Neuronal stem cell (in vitro differentiated cells): ENCODE measurements around the gene KIF24.
A peak's percentile ranks its signal among the peaks of the same experiment; 100 is the strongest.

Experiments
- DNase-seq: peaks from one replicate; pipeline ENCODE4 v3.0.0-alpha.2; 2013; ENCODE audit warnings: low spot score
- H2AFZ ChIP-seq: one replicate; pipeline ENCODE4 v1.6.1; 2013; ENCODE audit warnings: mild to moderate bottlenecking, low read length, inconsistent platforms
- H2AK5ac ChIP-seq: 2 replicates; pipeline ENCODE4 v1.6.1; 2013; ENCODE audit warnings: low read depth, mild to moderate bottlenecking, inconsistent platforms, low read length, moderate library complexity, mixed read lengths
- H2BK120ac ChIP-seq: 2 replicates; pipeline ENCODE4 v1.6.1; 2013; ENCODE audit warnings: low read depth, mild to moderate bottlenecking, inconsistent platforms, low read length, moderate library complexity, mixed read lengths
- H2BK12ac ChIP-seq: one replicate; pipeline ENCODE4 v1.6.1; 2013; ENCODE audit warnings: low read length, inconsistent platforms
- H2BK15ac ChIP-seq: 2 replicates; pipeline ENCODE4 v1.6.1; 2013; ENCODE audit warnings: mild to moderate bottlenecking, low read length, inconsistent platforms, mixed read lengths
- H2BK5ac ChIP-seq: one replicate; pipeline ENCODE4 v1.6.1; 2013; ENCODE audit warnings: inconsistent platforms, mild to moderate bottlenecking, low read length, moderate library complexity
- H3K14ac ChIP-seq: one replicate; pipeline ENCODE4 v1.6.1; 2013; ENCODE audit warnings: low read length, inconsistent platforms
- H3K18ac ChIP-seq: 2 replicates; pipeline ENCODE4 v1.6.1; 2013; ENCODE audit warnings: low read length, inconsistent platforms
- H3K23ac ChIP-seq: 2 replicates; pipeline ENCODE4 v1.6.1; 2013; ENCODE audit warnings: low read depth, mild to moderate bottlenecking, mixed read lengths, low read length, inconsistent platforms; ENCODE audit not compliant: poor library complexity
- H3K27ac ChIP-seq: replicated peaks from 3 replicates; pipeline ENCODE4 v1.5.1; 2013; ENCODE audit warnings: low read length, inconsistent platforms
- H3K27me3 ChIP-seq, 3 experiments: 2 replicates each; pipeline ENCODE4 v1.6.1; 2013; ENCODE audit warnings: low read length in 3 of 3, mild to moderate bottlenecking in 2 of 3, inconsistent platforms in 1 of 3, low read depth in 1 of 3, mixed read lengths in 1 of 3, moderate library complexity in 1 of 3; ENCODE audit not compliant: control insufficient read depth in 3 of 3, insufficient read depth in 3 of 3
- H3K36me3 ChIP-seq, 2 donors: replicated peaks in 1 of 2; 2 replicates each; pipeline ENCODE4 v1.6.1; 2013; ENCODE audit warnings: low read length in 2 of 2; ENCODE audit not compliant: control insufficient read depth in 2 of 2, insufficient read depth in 2 of 2
- H3K4ac ChIP-seq: 2 replicates; pipeline ENCODE4 v1.6.1; 2013; ENCODE audit warnings: inconsistent platforms, mild to moderate bottlenecking, low read length, moderate library complexity
- H3K4me1 ChIP-seq, 2 donors: 1 replicate in 1 of 2; 2 replicates in 1 of 2; pipeline ENCODE4 v1.6.1; 2013; ENCODE audit warnings: low read length in 2 of 2, low read depth in 1 of 2; ENCODE audit not compliant: control insufficient read depth in 2 of 2, insufficient read depth in 1 of 2
- H3K4me2 ChIP-seq: one replicate; pipeline ENCODE4 v1.6.1; 2013; ENCODE audit warnings: mild to moderate bottlenecking, low read length, inconsistent platforms; ENCODE audit not compliant: insufficient read depth, poor library complexity, severe bottlenecking
- H3K4me3 ChIP-seq, 2 donors: 2 replicates each; pipeline ENCODE4 v1.5.1; 2013; ENCODE audit warnings: low read length in 2 of 2, mild to moderate bottlenecking in 2 of 2, inconsistent platforms in 1 of 2, moderate library complexity in 1 of 2
- H3K79me1 ChIP-seq: one replicate; pipeline ENCODE4 v1.6.1; 2013; ENCODE audit warnings: low read depth, mild to moderate bottlenecking, inconsistent platforms, low read length, moderate library complexity
- H3K9ac ChIP-seq: one replicate; pipeline ENCODE4 v1.6.1; 2013; ENCODE audit warnings: mild to moderate bottlenecking, low read depth, low read length, inconsistent platforms; ENCODE audit not compliant: poor library complexity
- H3K9me3 ChIP-seq, 2 donors: replicated peaks in 1 of 2; 2 replicates each; pipeline versions ENCODE3 to v1.6.1; 2013; ENCODE audit warnings: low read length in 2 of 2, mild to moderate bottlenecking in 2 of 2, inconsistent platforms in 1 of 2, low read depth in 1 of 2, mixed read lengths in 1 of 2, moderate library complexity in 1 of 2; ENCODE audit not compliant: control insufficient read depth in 2 of 2, insufficient read depth in 1 of 2
- H4K8ac ChIP-seq: one replicate; pipeline ENCODE4 v1.6.1; 2013; ENCODE audit warnings: low read depth, mild to moderate bottlenecking, inconsistent platforms, low read length, moderate library complexity
- H4K91ac ChIP-seq: one replicate; pipeline ENCODE4 v1.6.1; 2013; ENCODE audit warnings: low read length, low read depth, mild to moderate bottlenecking, inconsistent platforms; ENCODE audit not compliant: poor library complexity
- WGBS, 2 donors: extraction: QIAGEN DNeasy Blood & Tissue Kit; methylation state at CpG; one replicate each; pipeline ENCODE4 v1.1.7; 2013; ENCODE audit warnings: missing lambda C conversion rate in 2 of 2, mixed read lengths in 1 of 2; ENCODE audit not compliant: insufficient read length in 2 of 2, insufficient replicate concordance in 1 of 2; ENCODE audit errors: extremely low coverage in 2 of 2; 5-methylcytosine and 5-hydroxymethylcytosine counted together

The KIF24 gene

GRCh38 chr9:34376596-34377403, 47.7 kb upstream of the KIF24 start, which contains the start of gene MYORG:
TSS of gene MYORG (minus strand) at chr9:34376898. CDS start at chr9:34372943, 3,955 bp downstream.
- Histone ChIP-seq H2BK15ac (no peak within 1 kb of the TSS), H3K23ac (peak within 1 kb of the TSS; percentile 70), H3K9me3 (peaks cover under 1% of the 10 kb centered on the region in 2 donors), H3K36me3 (no peaks in the 10 kb centered on the region), H4K91ac (no peak within 1 kb of the TSS), H2BK120ac (no peak within 1 kb of the TSS), H3K27ac (no peak within 1 kb of the TSS), H4K8ac (no peak within 1 kb of the TSS), H3K14ac (no peak within 1 kb of the TSS), H3K4me1 (peaks cover 15 to 20% of the 10 kb centered on the region in 2 donors), H3K9ac (peak within 1 kb of the TSS; percentile 53), H2BK5ac (no peak within 1 kb of the TSS), H3K27me3 (peaks cover 7 to 62% (median 38%) of the 10 kb centered on the region in 3 experiments), H3K4me3 (peak within 1 kb of the TSS; percentile 57 to 81), H3K18ac (peak within 1 kb of the TSS; percentile 58), H3K4ac (no peak within 1 kb of the TSS), H2AFZ (peak within 1 kb of the TSS; percentile 96), H2AK5ac (peak within 1 kb of the TSS; percentile 44), H3K4me2 (peak within 1 kb of the TSS; percentile 95), H2BK12ac (no peak within 1 kb of the TSS), H3K79me1 (no peaks in the 10 kb centered on the region)
- DNase-seq = peak; percentile 76
- WGBS, 2 donors = no CpG with 5 or more reads among the region's 54 CpGs

DNA sequence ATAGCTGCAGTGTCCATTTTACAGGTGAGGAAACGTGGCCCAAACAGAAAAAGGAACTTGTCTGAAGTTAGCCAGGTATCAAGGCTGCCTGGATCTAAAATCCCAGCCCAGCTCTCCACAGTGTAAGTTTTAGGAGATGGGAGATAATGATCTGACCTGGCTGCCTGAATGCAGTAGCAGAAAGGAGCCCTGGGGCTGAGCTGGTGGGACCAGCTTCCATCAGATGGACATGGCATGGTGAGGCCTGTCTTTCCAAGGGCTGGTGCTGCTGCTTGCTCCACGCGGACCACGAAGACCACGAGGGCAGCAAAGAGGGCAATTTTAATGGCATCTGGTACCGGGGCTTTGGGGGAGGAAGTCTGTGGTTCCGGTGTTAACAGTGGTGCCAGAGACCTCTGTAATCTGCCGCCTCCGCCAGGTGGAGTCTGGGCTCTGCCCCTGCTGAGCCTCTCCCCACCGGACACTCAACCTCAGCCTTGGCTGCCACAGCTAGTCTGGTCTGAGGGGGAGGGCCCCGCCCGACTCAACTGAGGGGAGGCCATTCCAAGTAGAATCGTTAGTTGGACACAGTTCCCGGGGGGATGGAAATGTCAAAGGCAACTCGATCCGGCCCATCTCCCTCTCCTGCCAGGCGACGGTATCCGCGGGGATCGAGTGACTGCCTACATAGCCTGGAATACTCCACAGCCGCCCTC, 47.0 kb upstream of the KIF24 start:
- peak; percentile 17 for DNase-seq
- H3K18ac ChIP-seq = peak overlapping the region; percentile 58
- no peak overlapping the region for H3K4ac ChIP-seq
- no peak overlapping the region for H4K91ac ChIP-seq
- peak overlapping the region; percentile 53 for H3K9ac ChIP-seq
- H2AK5ac ChIP-seq = peak overlapping the region; percentile 44
- H3K9me3 ChIP-seq = peaks cover 4 to 8% of the 10 kb centered on the region in 2 donors
- H2AFZ ChIP-seq = peak overlapping the region; percentile 96
- H3K4me1 ChIP-seq = peaks cover 13 to 15% of the 10 kb centered on the region in 2 donors
- peak overlapping the region; percentile 95 for H3K4me2 ChIP-seq
- peak overlapping the region; percentile 57 to 81 for H3K4me3 ChIP-seq
- no peak overlapping the region for H2BK5ac ChIP-seq
- H3K79me1 ChIP-seq = no peaks in the 10 kb centered on the region
- H3K36me3 ChIP-seq = peaks cover 0 to 6% of the 10 kb centered on the region in 2 donors
- H3K27me3 ChIP-seq = peaks cover 5 to 54% (median 30%) of the 10 kb centered on the region in 3 experiments
- H3K27ac ChIP-seq = no peak overlapping the region
- no CpG with 5 or more reads among the region's 22 CpGs for WGBS, 2 donors
- H3K14ac ChIP-seq = no peak overlapping the region
- no peak overlapping the region for H2BK12ac ChIP-seq
- H2BK120ac ChIP-seq = no peak overlapping the region
- H4K8ac ChIP-seq = no peak overlapping the region
- H2BK15ac ChIP-seq = no peak overlapping the region
- H3K23ac ChIP-seq = peak overlapping the region; percentile 70

DNA sequence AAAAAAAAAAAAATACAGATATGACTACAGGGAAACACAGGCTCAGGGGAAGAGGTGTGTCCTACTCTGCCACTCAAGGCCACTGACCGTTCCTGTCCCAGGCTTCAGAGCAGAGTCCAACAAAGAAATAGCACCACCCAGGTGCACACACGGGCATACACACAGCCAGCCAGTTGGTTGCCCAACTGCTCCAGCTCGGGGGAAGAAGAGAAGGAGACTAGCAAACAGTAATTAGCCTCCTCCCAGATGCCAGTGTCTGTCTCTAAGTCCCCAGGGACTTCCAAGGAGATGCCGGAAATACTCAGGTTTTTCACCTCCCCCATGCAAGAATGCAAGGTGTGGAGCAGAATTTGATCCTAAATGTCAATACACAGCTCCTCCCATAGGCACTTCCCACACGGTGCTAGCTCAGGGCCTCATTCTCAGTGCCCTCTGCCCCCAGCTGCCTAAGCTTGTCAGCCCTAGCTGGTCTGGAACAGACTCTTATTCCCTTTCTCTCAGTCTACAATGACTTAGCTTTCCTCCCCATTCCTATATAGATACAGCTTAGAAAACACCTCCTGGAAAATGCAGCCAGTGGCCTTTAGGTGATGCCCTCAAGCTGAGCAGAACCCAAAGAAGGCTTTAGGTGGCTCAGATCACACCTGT, 46.0 kb upstream of the KIF24 start:
- DNase-seq = no peak
- H4K91ac ChIP-seq = no peak overlapping the region
- H2AK5ac ChIP-seq = no peak overlapping the region
- no peak overlapping the region for H3K4ac ChIP-seq
- no peak overlapping the region for H3K18ac ChIP-seq
- no peak overlapping the region for H3K14ac ChIP-seq
- no peak overlapping the region for H3K4me2 ChIP-seq
- H3K9me3 ChIP-seq = peaks cover 5 to 16% of the 10 kb centered on the region in 2 donors
- H2BK12ac ChIP-seq = no peak overlapping the region
- H3K79me1 ChIP-seq = no peaks in the 10 kb centered on the region
- H2BK15ac ChIP-seq = no peak overlapping the region
- H2AFZ ChIP-seq = no peak overlapping the region
- no peak overlapping the region for H2BK5ac ChIP-seq
- no peak overlapping the region for H3K27ac ChIP-seq
- no peak overlapping the region for H3K9ac ChIP-seq
- peaks cover 7 to 8% of the 10 kb centered on the region in 2 donors for H3K4me1 ChIP-seq
- H3K27me3 ChIP-seq = peaks cover 0 to 45% (median 22%) of the 10 kb centered on the region in 3 experiments
- no peak overlapping the region for H4K8ac ChIP-seq
- no peak overlapping the region for H3K23ac ChIP-seq
- no peak overlapping the region for H2BK120ac ChIP-seq
- no peak overlapping the region for H3K4me3 ChIP-seq
- WGBS, 2 donors = no CpG with 5 or more reads among the region's 5 CpGs
- H3K36me3 ChIP-seq = peaks cover 0 to 8% of the 10 kb centered on the region in 2 donors
